OCI-LY3 (cell line): Measurements from ENCODE around the gene APBA1.

ENCODE experiments used
- H2AFZ ChIP-seq: fragments of 200-600, 300-600 bp; shearing (Covaris generic); 2 replicates; pipeline ENCODE4 v1.6.0; 2014; ENCODE audit warnings: antibody characterized with exemption, low read depth, low read length
- H3K27ac ChIP-seq: fragments of 200-600, 300-600 bp; sonication (generic); 2 replicates; pipeline ENCODE4 v1.5.1; 2014; ENCODE audit warnings: mild to moderate bottlenecking, low read length, moderate library complexity, mixed read lengths
- H3K27me3 ChIP-seq: fragments of 200-600, 300-600 bp; sonication (generic); 2 replicates; pipeline ENCODE4 v1.6.1; 2014; ENCODE audit warnings: low read depth, low read length, mixed read lengths
- H3K36me3 ChIP-seq: fragments of 200-600, 300-600 bp; sonication (generic); replicated peaks from 2 replicates; pipeline ENCODE3; 2014; ENCODE audit warnings: low read depth, low read length, mixed read lengths
- H3K4me1 ChIP-seq: fragments of 300-600, 200-600 bp; sonication (generic); 2 replicates; pipeline ENCODE4 v1.6.1; 2014; ENCODE audit warnings: low read length, mixed read lengths
- H3K4me2 ChIP-seq: fragments of 200-600, 300-600 bp; sonication (generic); 2 replicates; pipeline ENCODE4 v1.6.1; 2014; ENCODE audit warnings: low read length, mixed read lengths
- H3K4me3 ChIP-seq: fragments of 300-600, 200-600 bp; sonication (generic); 2 replicates; pipeline ENCODE4 v1.5.1; 2014; ENCODE audit warnings: antibody characterized with exemption, mild to moderate bottlenecking, low read length, moderate library complexity
- H3K79me2 ChIP-seq: fragments of 300-600, 200-600 bp; shearing (Covaris generic); 2 replicates; pipeline ENCODE4 v1.6.1; 2014; ENCODE audit warnings: mild to moderate bottlenecking, low read length, mixed read lengths
- H3K9ac ChIP-seq: fragments of 300-600, 200-600 bp; shearing (Covaris generic); 2 replicates; pipeline ENCODE4 v1.6.0; 2014; ENCODE audit warnings: mild to moderate bottlenecking, low read length, moderate library complexity
- H3K9me3 ChIP-seq: fragments of 200-600, 300-600 bp; shearing (Covaris generic); 2 replicates; pipeline ENCODE4 v1.6.1; 2014; ENCODE audit warnings: low read length, mixed read lengths; ENCODE audit not compliant: insufficient read depth
- H4K20me1 ChIP-seq: fragments of 200-600, 300-600 bp; sonication (generic); 2 replicates; pipeline ENCODE4 v1.6.1; 2016; ENCODE audit warnings: low read length, mixed read lengths; ENCODE audit not compliant: insufficient read depth
- EZH2phosphoT487 ChIP-seq: fragments of 200-600 bp; shearing (Covaris generic); IDR thresholded peaks from 2 replicates; pipeline ENCODE4 v1.6.1; 2018; ENCODE audit warnings: antibody characterized with exemption, mixed run types, low read depth
- TF ChIP-seq, protein P1 (sequence below): fragments of 200-600, 300-600 bp; sonication (generic); IDR thresholded peaks from 2 replicates; pipeline ENCODE4 v1.5.1; 2014; ENCODE audit warnings: antibody characterized with exemption, low read length, low read depth

The APBA1 gene

DNA sequence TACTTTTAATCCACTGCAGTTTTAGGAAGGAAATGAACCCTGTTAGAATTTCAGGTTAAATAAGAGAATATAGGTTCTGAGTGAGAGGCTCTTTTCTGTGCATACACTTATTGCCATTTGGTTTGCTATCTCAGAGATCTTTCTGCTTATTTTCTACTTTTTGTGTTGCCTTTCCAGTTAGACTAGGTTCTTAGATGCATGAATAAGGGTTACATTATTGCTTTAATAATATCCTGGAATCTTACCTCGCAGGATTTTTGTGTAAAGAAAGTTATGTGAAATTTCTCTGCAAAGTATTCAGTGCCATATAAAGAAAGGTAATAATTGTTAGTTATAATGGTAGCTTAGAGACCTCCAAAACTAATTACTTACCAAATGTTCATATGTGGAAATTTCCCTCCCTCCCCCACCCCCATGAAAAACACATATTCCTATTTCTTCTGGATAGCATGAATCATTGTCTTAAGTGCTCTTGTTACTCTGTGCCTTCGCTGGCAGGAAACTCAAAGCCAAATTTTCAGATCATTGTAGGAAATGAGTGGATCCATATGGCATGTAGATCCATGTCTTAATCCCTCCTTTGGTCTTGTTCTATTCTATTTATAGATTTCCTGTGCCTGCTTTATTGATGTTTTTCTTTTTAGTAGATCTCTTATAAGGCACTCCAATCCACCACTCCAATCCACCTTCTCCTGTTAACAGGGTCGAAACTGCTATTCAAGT is 2.7 kb upstream of the APBA1 start:
- no peaks in the 10 kb centered on the region for H4K20me1 ChIP-seq
- no peaks in the 10 kb centered on the region for H3K36me3 ChIP-seq
- H2AFZ ChIP-seq = no peak overlapping the region
- H3K9ac ChIP-seq = no peak overlapping the region
- no peak overlapping the region for H3K4me2 ChIP-seq
- H3K79me2 ChIP-seq = no peaks in the 10 kb centered on the region
- H3K4me1 ChIP-seq = no peaks in the 10 kb centered on the region
- H3K27me3 ChIP-seq = peaks cover 3% of the 10 kb centered on the region; the same call in 1 of the 2 replicates
- no peaks in the 10 kb centered on the region for H3K9me3 ChIP-seq
- no peak overlapping the region for H3K4me3 ChIP-seq
- no peak overlapping the region for H3K27ac ChIP-seq
- no peak for TF ChIP-seq EZH2phosphoT487

DNA sequence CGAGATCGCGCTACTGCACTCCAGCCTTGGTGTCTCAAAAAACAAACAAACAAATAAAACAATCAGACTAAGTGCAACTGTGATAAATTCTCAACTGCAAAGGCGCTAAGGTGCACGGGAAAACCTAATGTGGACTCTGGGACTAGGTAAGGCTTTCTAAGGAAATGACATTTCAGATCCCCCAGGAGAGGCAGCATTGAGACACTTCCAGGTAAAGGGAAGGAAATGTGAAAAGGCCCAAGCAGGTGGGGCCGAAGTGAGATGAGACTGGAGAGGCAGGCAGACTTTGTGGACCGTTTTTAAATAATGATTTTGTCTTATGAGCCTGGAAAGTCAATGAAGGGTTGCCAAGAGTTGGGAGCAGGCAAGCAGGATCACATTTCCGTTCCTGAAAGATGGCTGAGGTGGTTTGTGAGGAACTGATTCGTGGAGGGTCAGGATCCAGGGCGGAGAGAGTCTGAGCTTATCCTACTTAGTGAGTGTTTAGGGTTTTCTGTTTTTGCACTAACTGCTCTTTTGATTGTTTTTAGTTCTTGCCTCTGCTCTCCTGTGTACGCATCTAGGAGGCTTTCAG is 2.0 kb upstream of the APBA1 start:
- Histone ChIP-seq H3K4me2 (no peak overlapping the region), H3K79me2 (no peaks in the 10 kb centered on the region), H3K9me3 (no peaks in the 10 kb centered on the region), H3K4me1 (no peaks in the 10 kb centered on the region), H4K20me1 (no peaks in the 10 kb centered on the region), H3K27ac (no peak overlapping the region), H3K9ac (no peak overlapping the region), H3K4me3 (no peak overlapping the region), H2AFZ (no peak overlapping the region), H3K27me3 (peaks cover 3% of the 10 kb centered on the region; the same call in 1 of the 2 replicates), H3K36me3 (no peaks in the 10 kb centered on the region)
- TF ChIP-seq, protein P1, sequence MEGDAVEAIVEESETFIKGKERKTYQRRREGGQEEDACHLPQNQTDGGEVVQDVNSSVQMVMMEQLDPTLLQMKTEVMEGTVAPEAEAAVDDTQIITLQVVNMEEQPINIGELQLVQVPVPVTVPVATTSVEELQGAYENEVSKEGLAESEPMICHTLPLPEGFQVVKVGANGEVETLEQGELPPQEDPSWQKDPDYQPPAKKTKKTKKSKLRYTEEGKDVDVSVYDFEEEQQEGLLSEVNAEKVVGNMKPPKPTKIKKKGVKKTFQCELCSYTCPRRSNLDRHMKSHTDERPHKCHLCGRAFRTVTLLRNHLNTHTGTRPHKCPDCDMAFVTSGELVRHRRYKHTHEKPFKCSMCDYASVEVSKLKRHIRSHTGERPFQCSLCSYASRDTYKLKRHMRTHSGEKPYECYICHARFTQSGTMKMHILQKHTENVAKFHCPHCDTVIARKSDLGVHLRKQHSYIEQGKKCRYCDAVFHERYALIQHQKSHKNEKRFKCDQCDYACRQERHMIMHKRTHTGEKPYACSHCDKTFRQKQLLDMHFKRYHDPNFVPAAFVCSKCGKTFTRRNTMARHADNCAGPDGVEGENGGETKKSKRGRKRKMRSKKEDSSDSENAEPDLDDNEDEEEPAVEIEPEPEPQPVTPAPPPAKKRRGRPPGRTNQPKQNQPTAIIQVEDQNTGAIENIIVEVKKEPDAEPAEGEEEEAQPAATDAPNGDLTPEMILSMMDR = no peak
- TF ChIP-seq EZH2phosphoT487 = no peak

GRCh38 chr9:69673311-69673640 is 1.1 kb upstream of the APBA1 start:
- Histone ChIP-seq H3K4me3 (0 out of 2 replicates have a peak overlapping the region, but pooled peaks have one; percentile 20), H3K27ac (no peak overlapping the region), H2AFZ (no peak overlapping the region)

GRCh38 chr9:69672596-69673310 is 582 bp upstream of the APBA1 start:
- no peak for TF ChIP-seq EZH2phosphoT487
- TF ChIP-seq, protein P1 = peak; percentile 36
- Histone ChIP-seq H3K4me3 (0 out of 2 replicates have a peak overlapping the region, but pooled peaks have one; percentile 20), H3K36me3 (no peaks in the 10 kb centered on the region), H3K4me1 (no peaks in the 10 kb centered on the region), H3K79me2 (no peaks in the 10 kb centered on the region), H3K9me3 (no peaks in the 10 kb centered on the region), H3K9ac (no peak overlapping the region), H3K27ac (no peak overlapping the region), H2AFZ (no peak overlapping the region), H3K4me2 (peak overlapping the region; percentile 43), H4K20me1 (no peaks in the 10 kb centered on the region), H3K27me3 (peaks cover 11% of the 10 kb centered on the region)

More at GRCh38 chr9:69673311-69673640, 1.1 kb upstream of the APBA1 start:
- TF ChIP-seq, protein P1 = no peak
- no peak for TF ChIP-seq EZH2phosphoT487
- peak overlapping the region; percentile 43 for H3K4me2 ChIP-seq
- no peaks in the 10 kb centered on the region for H4K20me1 ChIP-seq
- H3K27me3 ChIP-seq = peaks cover 6% of the 10 kb centered on the region
- no peaks in the 10 kb centered on the region for H3K4me1 ChIP-seq
- no peaks in the 10 kb centered on the region for H3K36me3 ChIP-seq
- H3K9me3 ChIP-seq = no peaks in the 10 kb centered on the region
- no peaks in the 10 kb centered on the region for H3K79me2 ChIP-seq
- H3K9ac ChIP-seq = no peak overlapping the region
